Loucy (cell line): Measurements from ENCODE around the gene CREBBP.

ENCODE experiments used
- CTCF ChIP-seq: fragments of 200-600 bp; sonication (generic); conservative IDR thresholded peaks from 2 replicates; pipeline ENCODE4 v1.5.1; 2014; ENCODE audit warnings: mild to moderate bottlenecking, antibody characterized with exemption, low read length
- EZH2phosphoT487 ChIP-seq: fragments of 200-600 bp; IDR thresholded peaks from 2 replicates; pipeline ENCODE4 v1.6.1; 2018; ENCODE audit warnings: antibody characterized with exemption, mild to moderate bottlenecking, moderate library complexity, borderline replicate concordance

GRCh38 chr16:3874242-3874641 lies 6.3 kb downstream of the CREBBP start:
- TF ChIP-seq CTCF (no peak), EZH2phosphoT487 (no peak)
